ENCODE data around the gene MIOX.
A peak's percentile ranks its signal among the peaks of the same experiment; 100 is the strongest.

MIOX gene

DNA sequence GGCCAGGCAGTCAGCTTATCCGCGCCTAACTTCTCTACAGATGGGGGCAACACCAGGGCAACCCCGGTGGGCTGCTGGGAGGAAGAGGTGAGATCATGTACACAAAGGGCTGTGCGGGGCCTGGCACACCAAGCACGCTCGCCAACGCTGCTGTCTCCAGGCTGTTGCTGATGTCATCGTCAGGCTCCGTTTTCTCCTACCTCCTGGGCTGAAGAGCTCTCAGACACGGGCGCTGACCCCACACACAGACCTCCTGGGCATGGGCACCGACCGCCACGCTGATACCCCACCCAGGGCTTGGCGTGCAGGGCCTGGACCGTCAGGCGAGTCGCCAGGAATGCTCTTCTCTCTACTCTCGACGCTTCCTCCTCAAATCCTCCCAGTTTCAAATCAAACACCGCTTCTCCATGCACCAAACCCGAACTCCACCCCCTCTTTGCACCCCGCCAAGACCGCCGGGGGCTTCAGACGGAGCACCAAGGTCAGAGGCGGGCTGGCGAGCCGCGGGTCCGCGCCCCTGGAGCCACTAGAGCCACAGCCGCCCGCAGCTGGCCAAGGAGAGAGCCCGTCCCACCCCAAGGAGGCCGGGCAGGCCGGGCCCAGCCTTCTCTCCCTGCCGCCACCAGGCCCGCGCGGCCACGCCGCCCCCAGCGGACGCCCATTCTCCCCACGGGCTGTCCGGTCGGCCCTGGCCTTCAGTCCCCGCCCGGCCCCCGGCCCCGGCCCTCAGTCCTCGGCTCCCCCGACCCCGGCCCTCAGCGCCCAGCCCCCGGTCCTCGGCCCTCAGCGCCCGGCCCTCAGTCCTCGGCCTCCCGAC is 12.6 kb upstream of the MIOX start:
- DNase-seq: peak; percentile 34

GRCh38 chr22:50474710-50475651 is 11.7 kb upstream of the MIOX start, which contains the start of gene SBF1:
Gene SBF1, minus strand, starts transcription at chr22:50475035. Its CDS starts 195 bp downstream, at chr22:50474840.
- peak; percentile 89 for DNase-seq

- no peak for DNase-seq
Observed at GRCh38 chr22:50475652-50476002, 11.0 kb upstream of the MIOX start.

DNA sequence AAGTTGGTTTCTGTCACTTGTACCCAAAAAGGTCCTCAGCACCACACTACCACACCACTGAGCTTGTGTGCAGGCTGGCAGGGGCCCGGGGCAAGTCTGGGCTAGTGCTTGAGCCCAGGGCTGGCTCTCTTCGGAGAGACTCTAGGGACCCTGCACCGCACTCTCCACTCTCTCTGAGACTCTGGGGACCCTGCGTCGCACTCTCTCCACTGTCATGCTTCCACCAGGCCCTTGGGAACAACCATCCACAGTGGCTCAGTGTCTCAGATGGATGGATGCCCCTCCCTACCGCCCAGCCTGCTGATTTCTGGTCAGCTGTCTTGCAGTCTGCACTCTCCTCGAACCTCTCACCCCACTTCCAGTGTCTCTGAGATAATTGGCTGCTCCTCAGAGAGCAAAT is 9.8 kb upstream of the MIOX start:
- DNase-seq: no peak

GRCh38 chr22:50477923-50478322 is 8.7 kb upstream of the MIOX start:
- DNase-seq: no peak

- DNase-seq: no peak
Observed at GRCh38 chr22:50479721-50480120, 6.9 kb upstream of the MIOX start.

DNA sequence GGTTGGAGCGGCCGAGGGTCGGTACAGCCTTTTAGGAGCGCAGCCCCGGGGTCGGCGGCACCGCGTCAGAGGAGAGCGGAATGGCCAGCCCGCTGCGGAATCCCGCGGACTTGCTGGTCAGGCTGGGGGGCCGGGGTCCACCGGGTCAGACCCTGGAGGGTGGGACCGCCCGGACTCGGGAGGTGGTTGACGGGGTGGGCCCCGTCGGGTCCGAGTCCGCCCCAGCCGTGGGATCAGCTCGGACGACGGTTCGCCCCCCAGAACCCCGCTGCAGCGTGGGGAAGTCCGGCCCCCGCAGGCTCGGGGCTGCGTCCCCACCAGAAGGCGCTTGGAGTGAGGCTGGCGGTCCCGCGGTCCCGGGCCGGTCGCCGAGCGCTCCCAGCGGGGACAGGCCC is 5.6 kb upstream of the MIOX start:
- DNase-seq: no peak

GRCh38 chr22:50481440-50482106 is 5.1 kb upstream of the MIOX start, which contains the start of gene ADM2:
Gene ADM2, plus strand, starts transcription at chr22:50481543. Its CDS starts 305 bp downstream, at chr22:50481848.
- peak; percentile 55 for DNase-seq

DNA sequence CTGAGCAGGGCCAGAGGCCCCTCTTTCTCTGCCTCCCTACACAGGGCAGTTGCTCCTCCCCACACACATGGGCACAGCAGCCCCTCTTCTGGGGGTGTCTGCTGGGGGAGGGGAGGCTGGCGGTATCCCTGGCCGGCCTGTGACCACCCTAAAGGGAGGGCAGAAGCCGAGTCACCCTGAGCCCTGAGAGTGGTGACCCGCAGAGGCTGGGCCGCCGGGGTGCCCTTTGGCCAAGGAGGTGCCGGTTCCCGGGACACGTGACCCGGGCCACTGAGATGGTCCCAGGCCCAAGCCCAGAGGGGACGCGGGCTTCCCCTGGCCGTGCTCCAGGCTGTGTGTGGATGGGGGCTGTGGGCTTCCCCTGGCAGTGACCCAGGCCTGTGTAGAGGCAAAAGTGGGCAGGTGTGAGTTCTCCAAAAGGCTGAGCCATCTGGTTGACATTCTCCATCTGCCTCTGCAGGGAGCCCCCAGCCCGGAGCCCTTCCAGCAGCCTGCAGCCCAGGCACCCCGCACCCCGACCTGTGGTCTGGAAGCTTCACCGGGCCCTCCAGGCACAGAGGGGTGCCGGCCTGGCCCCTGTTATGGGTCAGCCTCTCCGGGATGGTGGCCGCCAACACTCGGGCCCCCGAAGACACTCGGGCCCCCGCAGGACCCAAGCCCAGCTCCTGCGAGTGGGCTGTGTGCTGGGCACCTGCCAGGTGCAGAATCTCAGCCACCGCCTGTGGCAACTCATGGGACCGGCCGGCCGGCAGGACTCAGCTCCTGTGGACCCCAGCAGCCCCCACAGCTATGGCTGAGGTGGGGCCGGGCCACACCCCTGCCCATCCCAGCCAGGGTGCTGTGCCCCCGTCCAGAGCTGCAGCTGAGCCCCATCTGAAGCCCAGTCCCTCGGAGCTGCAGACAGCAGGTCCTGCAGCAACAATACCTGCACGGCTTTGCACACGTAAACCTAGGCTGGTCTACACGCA is 4.3 kb upstream of the MIOX start:
- no peak for DNase-seq

- no peak for DNase-seq
Observed at GRCh38 chr22:50483106-50483505, 3.6 kb upstream of the MIOX start.

DNA sequence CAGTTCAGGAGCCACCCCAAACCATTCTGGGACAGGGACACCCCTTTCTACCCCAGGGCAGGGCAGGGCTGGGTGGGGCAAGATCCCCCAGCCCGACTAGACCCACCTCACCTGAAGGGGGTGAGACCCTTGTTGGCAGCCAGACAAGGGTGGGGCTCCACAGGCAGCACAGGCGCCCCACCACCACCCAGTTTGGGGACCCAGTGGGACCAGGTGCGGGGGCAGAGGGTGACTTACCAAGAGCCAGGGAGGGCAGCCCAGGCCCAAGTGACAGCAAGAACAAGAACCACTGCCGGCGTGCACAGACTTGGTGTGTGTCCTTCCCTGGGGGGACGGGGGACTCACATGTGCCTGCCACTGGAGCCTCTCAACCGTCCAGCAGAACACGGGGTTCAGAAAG is 3.1 kb upstream of the MIOX start:
- no peak for DNase-seq

- DNase-seq: no peak
Observed at GRCh38 chr22:50483977-50484853, 2.4 kb upstream of the MIOX start.

- peak; percentile 22 for DNase-seq
Observed at GRCh38 chr22:50485221-50486131, 1.2 kb upstream of the MIOX start.

DNA sequence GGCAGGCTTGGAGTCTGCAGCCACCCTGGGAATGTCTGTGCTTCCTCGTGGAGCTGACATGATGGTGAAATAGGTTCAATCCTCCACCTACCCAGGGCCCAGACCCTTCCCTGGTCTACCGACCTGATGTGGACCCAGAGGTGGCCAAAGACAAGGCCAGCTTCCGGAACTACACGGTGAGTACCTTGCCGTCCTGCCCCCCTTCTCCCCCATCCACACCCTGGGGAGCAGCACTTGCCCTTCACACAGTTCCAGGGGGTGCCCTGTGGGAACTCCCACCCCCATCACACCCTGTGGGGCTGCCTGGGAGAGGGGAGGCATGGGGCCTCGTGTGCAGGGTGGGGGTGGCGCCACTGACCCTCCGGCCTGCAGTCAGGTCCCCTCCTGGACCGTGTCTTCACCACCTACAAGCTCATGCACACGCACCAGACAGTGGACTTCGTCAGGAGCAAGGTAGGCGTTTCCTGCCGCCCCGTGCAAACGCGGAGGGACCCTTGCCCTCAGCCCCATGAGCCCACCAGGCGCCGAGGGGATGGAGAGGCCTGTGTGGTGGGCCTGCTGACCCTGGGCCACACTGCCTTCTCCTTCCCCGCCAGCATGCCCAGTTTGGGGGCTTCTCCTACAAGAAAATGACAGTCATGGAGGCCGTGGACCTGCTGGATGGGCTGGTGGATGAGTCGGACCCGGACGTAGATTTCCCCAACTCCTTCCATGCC is 789 bp downstream of the MIOX start:
- DNase-seq: no peak

GRCh38 chr22:50488006-50488677 is 1.5 kb downstream of the MIOX start:
- no peak for DNase-seq

DNA sequence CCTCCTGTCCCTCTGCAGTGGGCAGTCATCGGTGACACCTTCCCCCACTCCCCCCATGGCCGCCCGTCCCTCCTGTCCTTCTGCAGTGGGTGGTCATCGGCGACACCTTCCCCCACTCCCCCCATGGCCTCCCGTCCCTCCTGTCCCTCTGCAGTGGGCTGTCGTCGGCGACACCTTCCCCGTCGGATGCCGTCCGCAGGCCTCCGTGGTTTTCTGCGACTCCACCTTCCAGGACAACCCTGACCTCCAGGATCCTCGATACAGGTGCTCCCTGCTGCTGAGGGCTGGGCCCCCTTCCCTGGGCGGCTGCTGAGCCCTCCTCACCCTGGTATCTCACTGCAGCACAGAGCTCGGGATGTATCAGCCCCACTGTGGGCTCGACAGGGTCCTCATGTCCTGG is 2.2 kb downstream of the MIOX start:
- DNase-seq: no peak

DNA sequence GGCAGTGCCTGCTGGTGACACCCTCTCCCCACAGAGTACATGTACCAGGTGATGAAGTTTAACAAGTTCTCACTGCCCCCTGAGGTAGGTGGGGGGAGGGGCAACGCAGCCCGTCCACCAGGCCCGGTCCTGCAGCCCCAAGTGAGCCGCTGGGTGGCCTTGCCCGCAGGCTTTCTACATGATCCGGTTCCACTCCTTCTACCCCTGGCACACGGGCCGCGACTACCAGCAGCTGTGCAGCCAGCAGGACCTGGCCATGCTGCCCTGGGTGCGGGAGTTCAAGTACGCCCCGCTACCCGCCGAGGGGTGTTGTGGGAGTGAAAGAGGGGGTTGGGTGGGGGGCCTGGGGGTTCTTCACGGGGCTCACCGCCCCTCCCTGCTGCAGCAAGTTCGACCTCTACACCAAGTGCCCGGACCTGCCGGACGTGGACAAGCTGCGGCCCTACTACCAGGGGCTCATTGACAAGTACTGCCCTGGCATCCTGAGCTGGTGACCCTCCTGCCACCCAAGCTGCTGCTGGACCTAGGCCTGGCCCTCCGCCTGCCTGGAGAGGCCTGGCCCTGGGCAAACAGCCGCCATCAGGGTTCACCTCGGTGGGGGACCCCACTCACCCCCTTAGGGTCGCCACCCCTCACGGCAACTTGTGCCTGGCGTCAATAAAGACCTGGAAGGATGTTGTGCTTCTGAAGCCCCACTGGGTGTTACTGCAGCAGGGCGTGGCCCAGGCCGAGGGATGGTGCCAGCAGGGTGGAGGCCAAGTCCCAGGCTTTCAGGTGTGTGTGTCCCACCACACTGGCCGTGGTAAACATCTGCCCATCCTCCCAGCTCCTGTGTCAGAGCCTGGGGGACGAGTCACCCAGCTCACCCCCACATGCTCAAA is 2.9 kb downstream of the MIOX start:
- DNase-seq: no peak
